IMR-90 (cell line): Measurements from ENCODE around the gene MEGF9. TPM values are rescaled to one million over a fixed set of nuclear protein-coding genes. Genes with fewer than 3 reads are reported as not detected.

ENCODE experiments used
- ATAC-seq: fragments of 200-7000 bp; cut with Tn5 transposase; 2 replicates; pipeline ENCODE4 v1.9.1; 2020; ENCODE audit warnings: low read depth, mild to moderate bottlenecking, moderate library complexity
- BruUV-seq: library from RNA; stranded (reverse); fragments of 400-500 nt; replicated peaks from 2 replicates; lab custom pipeline; 2021; lab: Mats Ljungman, UMichigan
- CTCF ChIA-PET: fragments of 300-600 bp; formaldehyde crosslinking; extraction: SDS; loops from one replicate; lab custom pipeline; 2021; ENCODE audit warnings: antibody characterized with exemption; lab: Yijun Ruan, JAX
- POLR2A ChIA-PET: fragments of 300-600 bp; sonication (Branson Sonifier 250); formaldehyde crosslinking; loops from one replicate; lab custom pipeline; 2022; ENCODE audit warnings: antibody characterized with exemption; ENCODE audit not compliant: unreplicated experiment; lab: Charles Lee
- DNase-seq: peaks from one replicate; pipeline ENCODE4 v3.0.0; 2013
- H2AFZ ChIP-seq: replicated peaks from 2 replicates; pipeline ENCODE3; 2013; ENCODE audit warnings: low read length, mild to moderate bottlenecking; ENCODE audit not compliant: poor library complexity
- H2AK5ac ChIP-seq: 2 replicates; pipeline ENCODE4 v1.6.1; 2013; ENCODE audit warnings: low read depth, low read length, inconsistent platforms
- H2AK9ac ChIP-seq: replicated peaks from 2 replicates; pipeline ENCODE3; 2013; ENCODE audit warnings: mild to moderate bottlenecking, low read depth, low read length, moderate library complexity; ENCODE audit not compliant: poor library complexity
- H2BK120ac ChIP-seq: 2 replicates; pipeline ENCODE4 v1.6.1; 2013; ENCODE audit warnings: low read depth, low read length, inconsistent platforms
- H2BK15ac ChIP-seq: 3 replicates; pipeline ENCODE4 v1.6.1; 2013; ENCODE audit warnings: low read depth, low read length, inconsistent platforms
- H2BK20ac ChIP-seq: 2 replicates; pipeline ENCODE4 v1.6.1; 2013; ENCODE audit warnings: low read depth, mild to moderate bottlenecking, inconsistent platforms, low read length, moderate library complexity
- H2BK5ac ChIP-seq: 2 replicates; pipeline ENCODE4 v1.6.1; 2013; ENCODE audit warnings: mild to moderate bottlenecking, low read depth, low read length, inconsistent platforms; ENCODE audit not compliant: poor library complexity, severe bottlenecking
- H3K14ac ChIP-seq: replicated peaks from 2 replicates; pipeline ENCODE4 v1.6.1; 2013; ENCODE audit warnings: low read depth, low read length, inconsistent platforms
- H3K18ac ChIP-seq: 2 replicates; pipeline ENCODE4 v1.6.1; 2013; ENCODE audit warnings: low read depth, low read length, control low read depth
- H3K23ac ChIP-seq: 2 replicates; pipeline ENCODE4 v1.6.1; 2013; ENCODE audit warnings: low read depth, low read length, inconsistent platforms
- H3K27ac ChIP-seq: 2 replicates; pipeline ENCODE4 v1.5.1; 2013; ENCODE audit warnings: mild to moderate bottlenecking, control low read depth, low read length; ENCODE audit not compliant: insufficient read depth
- H3K27me3 ChIP-seq: 2 replicates; pipeline ENCODE4 v1.6.1; 2013; ENCODE audit warnings: low read length; ENCODE audit not compliant: control insufficient read depth, insufficient read depth
- H3K36me3 ChIP-seq: 2 replicates; pipeline ENCODE4 v1.6.1; 2013; ENCODE audit warnings: low read length, mixed read lengths; ENCODE audit not compliant: control insufficient read depth, insufficient read depth
- H3K4ac ChIP-seq: 2 replicates; pipeline ENCODE4 v1.6.1; 2013; ENCODE audit warnings: low read depth, low read length, inconsistent platforms
- H3K4me1 ChIP-seq: 2 replicates; pipeline ENCODE4 v1.6.1; 2013; ENCODE audit warnings: low read length, mixed read lengths; ENCODE audit not compliant: control insufficient read depth, insufficient read depth
- H3K4me2 ChIP-seq: 2 replicates; pipeline ENCODE4 v1.6.1; 2013; ENCODE audit warnings: low read depth, mild to moderate bottlenecking, control low read depth, low read length, moderate library complexity
- H3K4me3 ChIP-seq: 2 replicates; pipeline ENCODE4 v1.5.1; 2013; ENCODE audit warnings: low read depth, mild to moderate bottlenecking, control low read depth, low read length, moderate library complexity; ENCODE audit not compliant: insufficient read depth
- H3K56ac ChIP-seq: 2 replicates; pipeline ENCODE4 v1.6.1; 2013; ENCODE audit warnings: low read length, inconsistent platforms; ENCODE audit not compliant: insufficient read depth; ENCODE audit errors: extremely low read depth
- H3K79me1 ChIP-seq, 2 experiments: 2 replicates each; pipeline ENCODE4 v1.6.1; 2013; ENCODE audit warnings: low read length in 2 of 2, inconsistent platforms in 1 of 2, low read depth in 1 of 2
- H3K9ac ChIP-seq: 2 replicates; pipeline ENCODE4 v1.6.1; 2013; ENCODE audit warnings: low read depth, low read length, control low read depth
- H3K9me1 ChIP-seq: 2 replicates; pipeline ENCODE4 v1.6.1; 2013; ENCODE audit warnings: low read length, inconsistent platforms; ENCODE audit not compliant: insufficient read depth
- H3K9me3 ChIP-seq: 2 replicates; pipeline ENCODE4 v1.6.1; 2013; ENCODE audit warnings: low read length; ENCODE audit not compliant: control insufficient read depth, insufficient read depth
- H4K20me1 ChIP-seq: 2 replicates; pipeline ENCODE4 v1.6.1; 2013; ENCODE audit warnings: low read length, inconsistent platforms; ENCODE audit not compliant: insufficient read depth
- H4K5ac ChIP-seq: 2 replicates; pipeline ENCODE4 v1.6.1; 2013; ENCODE audit warnings: mild to moderate bottlenecking, low read depth, low read length, control low read depth
- H4K8ac ChIP-seq, 2 experiments: 2 replicates each; pipeline ENCODE4 v1.6.1; 2013; ENCODE audit warnings: low read depth in 2 of 2, low read length in 2 of 2, control low read depth in 1 of 2, inconsistent platforms in 1 of 2
- H4K91ac ChIP-seq: 2 replicates; pipeline ENCODE4 v1.6.1; 2013; ENCODE audit warnings: low read depth, low read length, inconsistent platforms; ENCODE audit not compliant: insufficient read depth
- BHLHE40 ChIP-seq: fragments of 150-350 bp; IDR thresholded peaks from 2 replicates; pipeline ENCODE4 v1.6.1; 2016; ENCODE audit warnings: mild to moderate bottlenecking, low read depth, low read length
- CEBPB ChIP-seq: IDR thresholded peaks from 2 replicates; pipeline ENCODE4 v1.6.1; 2012; ENCODE audit warnings: low read depth, low read length, improper control_type of control experiment
- CHD1 ChIP-seq: IDR thresholded peaks from 2 replicates; pipeline ENCODE4 v1.6.1; 2012; ENCODE audit warnings: low read depth, low read length, improper control_type of control experiment
- FOS ChIP-seq: fragments of 150-350 bp; IDR thresholded peaks from 2 replicates; pipeline ENCODE4 v1.6.1; 2016; ENCODE audit warnings: low read depth, low read length
- MAFK ChIP-seq: IDR thresholded peaks from 2 replicates; pipeline ENCODE4 v1.6.1; 2012; ENCODE audit warnings: low read depth, low read length, improper control_type of control experiment
- MAZ ChIP-seq: IDR thresholded peaks from 2 replicates; pipeline ENCODE4 v1.6.1; 2012; ENCODE audit warnings: low read depth, mild to moderate bottlenecking, low read length, improper control_type of control experiment, moderate library complexity, borderline replicate concordance
- MXI1 ChIP-seq: IDR thresholded peaks from 2 replicates; pipeline ENCODE4 v1.6.1; 2012; ENCODE audit warnings: low read depth, mild to moderate bottlenecking, low read length, moderate library complexity, borderline replicate concordance
- NFE2L2 ChIP-seq: fragments of 150-350 bp; IDR thresholded peaks from 2 replicates; pipeline ENCODE4 v1.6.1; 2016; ENCODE audit warnings: low read depth, mild to moderate bottlenecking, low read length
- POLR2A ChIP-seq: IDR thresholded peaks from 2 replicates; pipeline ENCODE4 v1.6.1; 2012; ENCODE audit warnings: mild to moderate bottlenecking, low read depth, low read length
- RAD21 ChIP-seq: IDR thresholded peaks from 2 replicates; pipeline ENCODE4 v1.6.1; 2012; ENCODE audit warnings: low read length, improper control_type of control experiment
- RCOR1 ChIP-seq: IDR thresholded peaks from 2 replicates; pipeline ENCODE4 v1.6.1; 2012; ENCODE audit warnings: mild to moderate bottlenecking, low read length, improper control_type of control experiment; ENCODE audit not compliant: insufficient replicate concordance
- RFX5 ChIP-seq: IDR thresholded peaks from 2 replicates; pipeline ENCODE4 v1.8.0; 2012; ENCODE audit warnings: low read depth, mild to moderate bottlenecking, low read length, moderate library complexity
- SMC3 ChIP-seq: fragments of 150-350 bp; IDR thresholded peaks from 2 replicates; pipeline ENCODE4 v1.6.1; 2016; ENCODE audit warnings: low read depth, mild to moderate bottlenecking, antibody characterized with exemption, low read length, moderate library complexity
- WGBS, 2 experiments: methylation state at CpG; one replicate each; pipeline versions ENCODE4 v1.1.5 to v1.1.7; 2013; ENCODE audit warnings: missing lambda C conversion rate in 2 of 2; ENCODE audit not compliant: insufficient read length in 1 of 2; ENCODE audit errors: extremely low coverage in 2 of 2; 5-methylcytosine and 5-hydroxymethylcytosine counted together
- dilution Hi-C: fragments of 300-500 bp; cut with HindIII; formaldehyde crosslinking; loops from one replicate; pipeline ENCODE4 v1.14.3; 2018; ENCODE audit warnings: low sequenced_read_pairs; ENCODE audit not compliant: unreplicated experiment
- in situ Hi-C: fragments of 300-500 bp; cut with MboI; formaldehyde crosslinking; loops from 3 replicates; pipeline ENCODE4 v1.14.3; 2019; ENCODE audit warnings: low sequenced_read_pairs, inconsistent platforms, mixed read lengths
- intact Hi-C: fragments of 100-400 bp; cut with micrococcal nuclease; formaldehyde crosslinking; loops from 2 replicates; pipeline ENCODE4 v1.10.0; 2022
- polyA plus RNA-seq, 3 experiments: library from polyadenylated mRNA; depleted of rRNA; stranded (reverse); fragments of >200 nt; gene quantifications; 2 replicates each; pipeline ENCODE4 v1.2.3, GENCODE V29; 2012; ENCODE audit warnings: low replicate concordance in 1 of 3
- total RNA-seq: library from RNA; depleted of rRNA; stranded (reverse); fragments of >200 nt; gene quantifications from 2 replicates; pipeline ENCODE4 v1.2.3, GENCODE V29; 2012
- TF ChIP-seq, protein P1 (sequence below): fragments of 150-350 bp; IDR thresholded peaks from 2 replicates; pipeline ENCODE4 v1.6.1; 2016; ENCODE audit warnings: low read depth, mild to moderate bottlenecking, low read length, moderate library complexity, borderline replicate concordance
- TF ChIP-seq, protein P2 (sequence below): conservative IDR thresholded peaks from 2 replicates; pipeline ENCODE4 v1.5.1; 2012; ENCODE audit warnings: mild to moderate bottlenecking, low read depth, low read length, improper control_type of control experiment
- TF ChIP-seq, protein P3 (sequence below): fragments of 150-350 bp; IDR thresholded peaks from 2 replicates; pipeline ENCODE4 v1.6.1; 2017; ENCODE audit warnings: mild to moderate bottlenecking, antibody characterized with exemption, low read length, low read depth

Gene MEGF9
- total and polyA plus RNA-seq, 2 of the 4 experiments (the other 2 are of a cell fraction), result 3.4 TPM

DNA sequence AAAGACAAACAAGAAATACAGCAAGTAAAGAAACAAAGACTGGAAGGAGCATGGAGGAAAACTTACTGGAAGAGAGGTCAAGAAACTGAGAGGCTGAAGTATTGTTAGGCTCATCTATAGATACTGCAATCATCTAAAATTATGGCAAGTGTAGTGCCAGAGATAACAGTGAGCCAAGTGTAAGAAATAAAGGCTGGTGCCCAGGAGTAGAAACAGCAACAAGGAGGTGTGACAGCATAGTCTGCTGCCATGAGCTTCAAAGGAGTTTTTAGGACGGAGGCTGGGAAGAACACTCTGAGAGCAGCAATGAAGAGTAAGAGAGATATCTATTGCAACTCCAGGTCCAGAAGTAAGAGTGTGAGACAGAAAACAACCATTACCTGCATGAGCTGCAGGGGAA lies 60.5 kb downstream of the MEGF9 start:
- no CpG with 5 or more reads among the region's 1 CpG for WGBS, 2 experiments
- Histone ChIP-seq H2BK15ac (no peak overlapping the region), H2AK5ac (no peak overlapping the region), H3K9me1 (no peaks in the 10 kb centered on the region), H3K9ac (no peak overlapping the region), H3K4ac (no peak overlapping the region), H2BK20ac (no peak overlapping the region), H3K9me3 (no peaks in the 10 kb centered on the region), H3K4me1 (peaks cover 2% of the 10 kb centered on the region; the same call in 1 of the 2 replicates), H3K14ac (no peak overlapping the region), H4K8ac (no peak overlapping the region), H2AFZ (no peak overlapping the region), H4K20me1 (no peaks in the 10 kb centered on the region), H3K18ac (no peak overlapping the region), H3K23ac (no peak overlapping the region), H4K5ac (no peak overlapping the region), H2BK5ac (no peak overlapping the region), H2BK120ac (no peak overlapping the region), H3K27me3 (no peaks in the 10 kb centered on the region), H4K91ac (no peak overlapping the region), H3K4me3 (no peak overlapping the region), H3K79me1 (peaks cover 0 to 2% of the 10 kb centered on the region in 2 experiments; a peak in 1 of 4 replicates), H3K36me3 (peaks cover 2% of the 10 kb centered on the region; the same call in 1 of the 2 replicates), H3K4me2 (no peak overlapping the region), H3K56ac (no peak overlapping the region), H3K27ac (no peak overlapping the region), H2AK9ac (no peak overlapping the region)
- ChIA-PET POLR2A (no interaction called here), CTCF (no interaction called here)
- ATAC-seq, result no peak
- in situ Hi-C loops (no loop called here), dilution Hi-C loops (no loop called here), intact Hi-C loops (no loop called here)
- DNase-seq, result no peak
- BruUV-seq, result no TSS peak
- TF ChIP-seq FOS, result no peak
- no peak for TF ChIP-seq RCOR1
- no peak for TF ChIP-seq MAZ
- TF ChIP-seq RAD21, result no peak
- TF ChIP-seq CEBPB, result no peak
- no peak for TF ChIP-seq RFX5
- TF ChIP-seq BHLHE40, result no peak
- TF ChIP-seq POLR2A, result no peak
- TF ChIP-seq NFE2L2, result no peak
- TF ChIP-seq SMC3, result no peak
- TF ChIP-seq, protein P1, sequence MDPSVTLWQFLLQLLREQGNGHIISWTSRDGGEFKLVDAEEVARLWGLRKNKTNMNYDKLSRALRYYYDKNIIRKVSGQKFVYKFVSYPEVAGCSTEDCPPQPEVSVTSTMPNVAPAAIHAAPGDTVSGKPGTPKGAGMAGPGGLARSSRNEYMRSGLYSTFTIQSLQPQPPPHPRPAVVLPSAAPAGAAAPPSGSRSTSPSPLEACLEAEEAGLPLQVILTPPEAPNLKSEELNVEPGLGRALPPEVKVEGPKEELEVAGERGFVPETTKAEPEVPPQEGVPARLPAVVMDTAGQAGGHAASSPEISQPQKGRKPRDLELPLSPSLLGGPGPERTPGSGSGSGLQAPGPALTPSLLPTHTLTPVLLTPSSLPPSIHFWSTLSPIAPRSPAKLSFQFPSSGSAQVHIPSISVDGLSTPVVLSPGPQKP, result no peak
- TF ChIP-seq CHD1, result no peak
- TF ChIP-seq, protein P2, sequence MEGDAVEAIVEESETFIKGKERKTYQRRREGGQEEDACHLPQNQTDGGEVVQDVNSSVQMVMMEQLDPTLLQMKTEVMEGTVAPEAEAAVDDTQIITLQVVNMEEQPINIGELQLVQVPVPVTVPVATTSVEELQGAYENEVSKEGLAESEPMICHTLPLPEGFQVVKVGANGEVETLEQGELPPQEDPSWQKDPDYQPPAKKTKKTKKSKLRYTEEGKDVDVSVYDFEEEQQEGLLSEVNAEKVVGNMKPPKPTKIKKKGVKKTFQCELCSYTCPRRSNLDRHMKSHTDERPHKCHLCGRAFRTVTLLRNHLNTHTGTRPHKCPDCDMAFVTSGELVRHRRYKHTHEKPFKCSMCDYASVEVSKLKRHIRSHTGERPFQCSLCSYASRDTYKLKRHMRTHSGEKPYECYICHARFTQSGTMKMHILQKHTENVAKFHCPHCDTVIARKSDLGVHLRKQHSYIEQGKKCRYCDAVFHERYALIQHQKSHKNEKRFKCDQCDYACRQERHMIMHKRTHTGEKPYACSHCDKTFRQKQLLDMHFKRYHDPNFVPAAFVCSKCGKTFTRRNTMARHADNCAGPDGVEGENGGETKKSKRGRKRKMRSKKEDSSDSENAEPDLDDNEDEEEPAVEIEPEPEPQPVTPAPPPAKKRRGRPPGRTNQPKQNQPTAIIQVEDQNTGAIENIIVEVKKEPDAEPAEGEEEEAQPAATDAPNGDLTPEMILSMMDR, result no peak
- TF ChIP-seq, protein P3, sequence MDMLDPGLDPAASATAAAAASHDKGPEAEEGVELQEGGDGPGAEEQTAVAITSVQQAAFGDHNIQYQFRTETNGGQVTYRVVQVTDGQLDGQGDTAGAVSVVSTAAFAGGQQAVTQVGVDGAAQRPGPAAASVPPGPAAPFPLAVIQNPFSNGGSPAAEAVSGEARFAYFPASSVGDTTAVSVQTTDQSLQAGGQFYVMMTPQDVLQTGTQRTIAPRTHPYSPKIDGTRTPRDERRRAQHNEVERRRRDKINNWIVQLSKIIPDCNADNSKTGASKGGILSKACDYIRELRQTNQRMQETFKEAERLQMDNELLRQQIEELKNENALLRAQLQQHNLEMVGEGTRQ, result no peak
- TF ChIP-seq MAFK, result no peak
- no peak for TF ChIP-seq MXI1
